Measurements from ENCODE around the gene LEMD2.

GRCh38 chr6:33758815-33759216, 30.1 kb downstream of the LEMD2 start:
- TF ChIP-seq CTCF (IDR thresholded peaks at IDR 0.05; ENCODE audit: extremely low read depth in 1 of 2, insufficient read depth in 1 of 2, low read depth in 1 of 2, low read length in 2 of 2): no peak
- TF ChIP-seq JUN (IDR thresholded peaks at IDR 0.05; ENCODE audit: borderline replicate concordance, insufficient read depth, insufficient read length, low read depth): no peak
- TF ChIP-seq POLR2AphosphoS5 (IDR thresholded peaks at IDR 0.05; ENCODE audit: insufficient read depth, low read depth, low read length): no peak
